BLaER1 treated with 17β-estradiol and CSF1 and Interleukin-3, amounts not matched to agents 10 nM and 100 nM (cell line): ENCODE measurements around the gene FLT4.
A peak's percentile ranks its signal among the peaks of the same experiment; 100 is the strongest.
"Not testable (repeated sequence)": the region's sequence is repeated elsewhere in the genome, so short reads cannot be mapped to it uniquely, and the experiment has no call there.

Experiments
- H3K27ac ChIP-seq, 11 experiments: shearing (Covaris generic); formaldehyde crosslinking; 2 replicates each; pipeline ENCODE4 v1.8.1; 2022
- H3K27me3 ChIP-seq, 11 experiments: shearing (Covaris generic); formaldehyde crosslinking; 2 replicates each; pipeline ENCODE4 v1.8.1; 2022
- H3K36me3 ChIP-seq, 11 experiments: shearing (Covaris generic); formaldehyde crosslinking; 2 replicates each; pipeline ENCODE4 v1.8.1; 2022
- H3K4me1 ChIP-seq, 10 experiments: shearing (Covaris generic); formaldehyde crosslinking; 2 replicates each; pipeline ENCODE4 v1.8.1; 2022
- H3K4me2 ChIP-seq, 11 experiments: shearing (Covaris generic); formaldehyde crosslinking; 2 replicates each; pipeline ENCODE4 v1.8.1; 2022
- H3K4me3 ChIP-seq, 10 experiments: shearing (Covaris generic); formaldehyde crosslinking; 2 replicates each; pipeline ENCODE4 v1.8.1; 2022
- H3K9ac ChIP-seq, 11 experiments: shearing (Covaris generic); formaldehyde crosslinking; 2 replicates each; pipeline ENCODE4 v1.8.1; 2022
- H3K9me3 ChIP-seq, 11 experiments: shearing (Covaris generic); formaldehyde crosslinking; replicated peaks in 1 of 11; 2 replicates each; pipeline ENCODE4 v1.8.1; 2022
- H4K20me1 ChIP-seq, 11 experiments: shearing (Covaris generic); formaldehyde crosslinking; 2 replicates each; pipeline ENCODE4 v1.8.1; 2022
- Cebpa-rat ChIP-seq, 11 experiments: shearing (Covaris generic); IDR thresholded peaks; 2 replicates each; pipeline ENCODE4 v1.8.1; 2022

The FLT4 gene

DNA sequence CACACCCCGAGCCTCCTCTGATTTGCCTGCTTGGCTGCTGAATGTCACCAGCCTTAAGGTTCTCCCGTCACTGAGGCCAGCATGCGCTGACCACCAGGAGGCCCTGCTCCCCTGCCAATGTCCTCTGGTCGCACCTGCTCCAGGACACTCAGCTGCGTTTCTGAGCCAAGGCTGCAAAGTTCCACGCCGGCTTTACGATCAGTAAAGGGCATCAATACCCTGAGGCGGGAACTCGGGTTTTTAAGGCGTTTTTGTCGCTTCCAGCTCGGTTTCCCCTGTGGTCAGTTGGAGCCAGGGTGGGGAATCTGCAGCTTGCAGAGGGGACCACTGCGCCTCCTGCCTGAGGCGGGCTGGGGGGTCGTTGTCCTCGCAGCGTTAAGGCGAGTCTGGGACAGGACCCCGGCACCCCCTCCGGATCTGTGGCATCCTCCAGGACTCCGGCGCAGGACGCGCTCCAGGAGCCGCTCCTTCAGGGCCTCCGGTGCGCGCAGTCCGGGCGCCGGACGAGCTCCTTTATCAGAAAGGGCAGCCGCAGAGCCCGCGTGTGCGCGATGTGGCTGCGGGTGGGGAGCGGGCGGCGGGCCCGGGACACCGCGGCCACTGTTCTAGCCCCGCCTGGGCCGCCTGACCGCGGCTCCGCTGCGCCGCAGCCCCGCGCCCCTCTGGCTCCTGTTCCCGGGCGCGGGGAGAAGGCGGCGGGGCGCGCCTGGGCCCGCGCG, 24.1 kb upstream of the FLT4 start:
- Histone ChIP-seq H3K4me2 (no peak overlapping the region), H3K9ac (no peak overlapping the region)

GRCh38 chr5:180671958-180672524, 22.6 kb upstream of the FLT4 start:
- not testable (repeated sequence) for H4K20me1 ChIP-seq, H3K27ac ChIP-seq, H3K4me2 ChIP-seq, H3K9ac ChIP-seq, H3K36me3 ChIP-seq, H3K4me3 ChIP-seq
- H3K27me3 ChIP-seq, result peaks cover 14 to 38% (median 31%) of the 10 kb centered on the region in 11 experiments
- H3K9me3 ChIP-seq, result peaks cover 9 to 20% (median 12%) of the 10 kb centered on the region in 11 experiments; a peak in 18 of 22 replicates
- peaks cover 12 to 25% (median 22%) of the 10 kb centered on the region in 10 experiments for H3K4me1 ChIP-seq

More for the DNA sequence above, 24.1 kb upstream of the FLT4 start:
- Histone ChIP-seq H3K36me3 (no peaks in the 10 kb centered on the region), H4K20me1 (no peaks in the 10 kb centered on the region), H3K9me3 (peaks cover 6 to 11% (median 8%) of the 10 kb centered on the region in 11 experiments; a peak in 17 of 22 replicates), H3K27me3 (peaks cover 14 to 38% (median 31%) of the 10 kb centered on the region in 11 experiments), H3K27ac (no peak overlapping the region), H3K4me3 (0 out of 20 replicates have a peak overlapping the region, but pooled peaks of 1 of the 10 experiments have one; percentile 4), H3K4me1 (peaks cover 12 to 20% (median 20%) of the 10 kb centered on the region in 10 experiments)
- no peak for TF ChIP-seq Cebpa-rat (IDR thresholded peaks at IDR 0.05)

GRCh38 chr5:180670586-180671359, 21.4 kb upstream of the FLT4 start:
- no peaks in the 10 kb centered on the region for H3K36me3 ChIP-seq
- no peaks in the 10 kb centered on the region for H4K20me1 ChIP-seq
- peaks cover 9 to 21% (median 13%) of the 10 kb centered on the region in 11 experiments; a peak in 18 of 22 replicates for H3K9me3 ChIP-seq
- H3K27me3 ChIP-seq, result peaks cover 14 to 38% (median 31%) of the 10 kb centered on the region in 11 experiments
- peaks cover 12 to 25% (median 22%) of the 10 kb centered on the region in 10 experiments for H3K4me1 ChIP-seq
- H3K9ac ChIP-seq, result no peak overlapping the region
- H3K4me3 ChIP-seq, result no peak overlapping the region
- no peak for TF ChIP-seq Cebpa-rat (IDR thresholded peaks at IDR 0.05)
- peak overlapping the region in 10 of 11 experiments; percentile 18 to 78 (median 72); a peak in 15 of 22 replicates for H3K4me2 ChIP-seq
- no peak overlapping the region for H3K27ac ChIP-seq

- H4K20me1 ChIP-seq, result no peaks in the 10 kb centered on the region
- no peak overlapping the region for H3K4me3 ChIP-seq
- no peak overlapping the region for H3K9ac ChIP-seq
- peak overlapping the region; percentile 30 to 78 (median 73) for H3K4me2 ChIP-seq
- peaks cover 14 to 33% (median 26%) of the 10 kb centered on the region in 11 experiments for H3K27me3 ChIP-seq
- peaks cover 12 to 25% (median 22%) of the 10 kb centered on the region in 10 experiments for H3K4me1 ChIP-seq
- no peak overlapping the region; a peak in 1 of 22 replicates for H3K27ac ChIP-seq
- H3K36me3 ChIP-seq, result no peaks in the 10 kb centered on the region
- no peak for TF ChIP-seq Cebpa-rat (IDR thresholded peaks at IDR 0.05)
- H3K9me3 ChIP-seq, result peaks cover 9 to 21% (median 13%) of the 10 kb centered on the region in 11 experiments; a peak in 18 of 22 replicates
These were observed 20.8 kb upstream of the FLT4 start for GRCh38 chr5:180670157-180670556.

DNA sequence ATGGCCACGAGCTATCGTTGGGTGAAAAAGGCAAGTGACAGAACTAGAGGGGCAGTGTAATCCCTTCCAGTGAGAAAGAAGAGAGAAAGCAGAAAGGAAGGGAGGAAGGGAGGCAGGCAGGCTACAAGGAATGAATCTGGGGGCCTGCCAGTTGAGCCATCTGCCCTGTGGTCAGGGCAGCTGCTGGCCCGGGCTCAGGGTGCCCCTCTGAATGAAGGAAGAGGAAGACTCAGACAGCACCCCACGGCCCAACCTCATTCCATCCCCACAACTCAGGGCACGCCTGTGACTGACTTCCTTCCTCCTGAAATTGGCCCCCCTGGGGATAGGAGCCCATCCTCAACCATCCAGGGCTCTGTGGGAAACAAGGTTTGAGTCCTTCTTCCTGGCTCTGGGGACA, 20.3 kb upstream of the FLT4 start:
- Histone ChIP-seq H3K4me3 (no peak overlapping the region), H3K36me3 (no peaks in the 10 kb centered on the region), H3K9me3 (peaks cover 9 to 21% (median 13%) of the 10 kb centered on the region in 11 experiments; a peak in 18 of 22 replicates), H3K27ac (peak overlapping the region in 6 of 11 experiments; percentile 1 to 46 (median 34); a peak in 6 of 22 replicates), H4K20me1 (no peaks in the 10 kb centered on the region), H3K4me2 (peak overlapping the region; percentile 30 to 78 (median 73)), H3K27me3 (peaks cover 14 to 28% (median 21%) of the 10 kb centered on the region in 11 experiments), H3K9ac (peak overlapping the region in 1 of 11 experiments; percentile 24; a peak in 2 of 22 replicates), H3K4me1 (peaks cover 12 to 25% (median 22%) of the 10 kb centered on the region in 10 experiments)
- no peak for TF ChIP-seq Cebpa-rat (IDR thresholded peaks at IDR 0.05)

DNA sequence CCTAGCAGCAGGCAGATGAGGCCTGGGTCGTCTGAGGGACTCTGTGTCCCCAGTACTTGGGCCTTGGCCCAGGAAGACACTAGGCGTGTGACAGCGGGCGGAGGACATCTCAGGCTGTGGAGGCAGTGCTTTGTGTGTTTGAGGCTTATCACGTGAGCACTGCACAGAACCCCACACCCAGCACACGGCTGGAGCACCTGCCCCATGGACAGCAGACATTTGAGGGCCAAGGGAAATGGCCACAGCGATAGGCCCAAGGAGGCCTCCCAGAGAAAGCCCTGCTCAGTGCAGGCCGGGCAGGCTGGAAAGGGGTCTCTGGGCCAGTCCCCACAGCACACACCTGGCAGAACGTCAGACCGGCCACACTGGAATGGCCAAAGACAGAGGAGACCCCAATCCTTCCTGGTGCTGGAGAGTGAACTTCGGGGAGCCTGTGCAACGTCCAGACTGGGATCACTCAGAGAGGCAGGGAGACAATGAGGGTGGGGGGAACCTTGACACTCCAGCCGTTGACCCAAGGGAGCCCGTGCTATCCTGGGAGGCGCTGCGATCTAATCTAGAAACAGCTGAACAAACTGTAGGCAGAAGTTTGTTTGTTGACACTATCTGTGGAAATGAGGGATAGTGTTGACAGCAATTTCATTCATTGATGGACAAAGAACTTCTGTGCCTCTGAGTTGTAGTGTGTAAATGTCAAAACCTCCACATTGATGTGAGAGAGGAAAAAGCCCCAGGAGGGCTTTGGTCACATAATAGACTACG, 19.6 kb upstream of the FLT4 start:
- peaks cover 12 to 25% (median 22%) of the 10 kb centered on the region in 10 experiments for H3K4me1 ChIP-seq
- peak overlapping the region in 5 of 11 experiments; percentile 1 to 46 (median 34); a peak in 7 of 22 replicates for H3K27ac ChIP-seq
- H3K4me3 ChIP-seq, result no peak overlapping the region
- TF ChIP-seq Cebpa-rat (IDR thresholded peaks at IDR 0.05), result no peak
- H3K9ac ChIP-seq, result peak overlapping the region in 1 of 11 experiments; percentile 24; a peak in 1 of 22 replicates
- no peaks in the 10 kb centered on the region for H3K36me3 ChIP-seq
- peaks cover 8 to 19% (median 13%) of the 10 kb centered on the region in 11 experiments; a peak in 18 of 22 replicates for H3K9me3 ChIP-seq
- H3K4me2 ChIP-seq, result peak overlapping the region; percentile 30 to 78 (median 73); a peak in 21 of 22 replicates
- H3K27me3 ChIP-seq, result peaks cover 10 to 22% (median 15%) of the 10 kb centered on the region in 11 experiments
- no peaks in the 10 kb centered on the region for H4K20me1 ChIP-seq

DNA sequence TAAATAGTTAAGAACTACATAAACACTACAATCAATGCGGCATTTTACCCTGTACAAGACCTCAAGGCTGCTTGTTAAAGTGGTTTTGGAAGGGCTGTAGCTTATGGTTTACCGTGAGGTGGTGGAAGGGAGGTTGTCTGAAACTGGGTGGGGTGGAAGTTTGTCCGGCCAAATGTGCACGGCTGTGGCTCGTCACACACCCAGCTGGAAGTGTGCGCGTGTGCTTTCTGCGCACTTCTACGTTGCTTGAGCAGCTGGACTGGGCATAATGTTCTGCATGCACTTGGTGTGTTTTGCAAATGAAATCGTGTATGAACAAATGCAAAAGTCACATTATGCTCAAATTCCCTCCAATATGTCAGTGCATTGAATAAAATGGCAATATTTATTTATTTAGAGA, 17.4 kb upstream of the FLT4 start:
- no peak overlapping the region for H3K4me3 ChIP-seq
- H3K27me3 ChIP-seq, result peaks cover 0 to 3% (median 0%) of the 10 kb centered on the region in 11 experiments; a peak in 1 of 22 replicates
- no peaks in the 10 kb centered on the region for H4K20me1 ChIP-seq
- H3K36me3 ChIP-seq, result no peaks in the 10 kb centered on the region
- peaks cover 0 to 12% (median 5%) of the 10 kb centered on the region in 11 experiments; a peak in 9 of 22 replicates for H3K9me3 ChIP-seq
- no peak overlapping the region for H3K27ac ChIP-seq
- H3K4me1 ChIP-seq, result peaks cover 12 to 25% (median 22%) of the 10 kb centered on the region in 10 experiments
- TF ChIP-seq Cebpa-rat (IDR thresholded peaks at IDR 0.05), result no peak
- H3K9ac ChIP-seq, result no peak overlapping the region
- H3K4me2 ChIP-seq, result no peak overlapping the region
